Peyer's patch (tissue), 4 donors: Measurements from ENCODE around the gene ZBP1. TPM values are rescaled to one million over a fixed set of nuclear protein-coding genes. Genes with fewer than 3 reads are reported as not detected.
A peak's percentile ranks its signal among the peaks of the same experiment; 100 is the strongest.

Source experiments
- DNase-seq, 3 donors: peaks; one replicate each; pipeline ENCODE4 v3.0.0-alpha.2; 2017 to 2019
- H3K27ac ChIP-seq, 4 donors: fragments of 200-600 bp; sonication (generic); one replicate each; pipeline ENCODE4 v1.5.1; 2016 to 2019
- H3K27me3 ChIP-seq, 2 donors: fragments of 200-600 bp; sonication (generic); one replicate each; pipeline ENCODE4 v1.5.1; 2019
- H3K36me3 ChIP-seq, 3 donors: fragments of 200-600 bp; sonication (generic); one replicate each; pipeline ENCODE4 v1.5.1; 2016 to 2019
- H3K4me1 ChIP-seq, 4 donors: fragments of 200-600 bp; sonication (generic); one replicate each; pipeline ENCODE4 v1.5.1; 2016 to 2019
- H3K4me3 ChIP-seq, 4 donors: fragments of 200-600 bp; sonication (generic); 1 replicate in 3 of 4; 2 replicates in 1 of 4; pipeline ENCODE4 v1.5.1; 2016 to 2019; ENCODE audit warnings: mild to moderate bottlenecking in 1 of 4
- H3K9me3 ChIP-seq, 4 donors: fragments of 200-600 bp; sonication (generic); one replicate each; pipeline ENCODE4 v1.5.1; 2016 to 2019; ENCODE audit warnings: mild to moderate bottlenecking in 1 of 4
- CTCF ChIP-seq, 6 experiments: fragments of 450-650 bp in 4 of 6; fragments of 200-600 bp in 2 of 6; sonication (generic) in 1 of 6; IDR thresholded peaks; one replicate each; pipeline ENCODE4 v1.5.1; 2017 to 2019; ENCODE audit warnings: antibody characterized with exemption in 6 of 6, mild to moderate bottlenecking in 3 of 6, moderate library complexity in 1 of 6
- POLR2A ChIP-seq, 2 donors: fragments of 450-650 bp; IDR thresholded peaks; one replicate each; pipeline ENCODE4 v1.5.1; 2017; ENCODE audit warnings: antibody characterized with exemption in 2 of 2, mild to moderate bottlenecking in 2 of 2, moderate library complexity in 2 of 2
- total RNA-seq, 4 donors: library from RNA; depleted of rRNA; stranded (reverse); fragments of >200 nt; gene quantifications; one replicate each; pipeline ENCODE4 v1.1.0, GENCODE V29; 2016

The ZBP1 gene
- total RNA-seq, 4 donors from 2014 or later, result 2.3 to 14.0 (median 9.8) TPM; not detected in 1

GRCh38 chr20:57625181-57625958 lies 5.1 kb upstream of the ZBP1 start:
- Histone ChIP-seq H3K27ac (no peak overlapping the region), H3K27me3 (no peaks in the 10 kb centered on the region), H3K9me3 (peaks cover 0 to 3% (median 0%) of the 10 kb centered on the region in 4 donors), H3K36me3 (no peaks in the 10 kb centered on the region), H3K4me3 (no peak overlapping the region), H3K4me1 (peaks cover 0 to 12% (median 7%) of the 10 kb centered on the region in 4 donors)
- no peak for DNase-seq
- no peak for TF ChIP-seq POLR2A (IDR thresholded peaks at IDR 0.05)
- TF ChIP-seq CTCF (IDR thresholded peaks at IDR 0.05), result no peak

GRCh38 chr20:57624124-57624523 lies 3.9 kb upstream of the ZBP1 start:
- Histone ChIP-seq H3K36me3 (no peaks in the 10 kb centered on the region), H3K4me3 (no peak overlapping the region), H3K27ac (no peak overlapping the region), H3K27me3 (no peaks in the 10 kb centered on the region), H3K4me1 (peaks cover 0 to 16% (median 13%) of the 10 kb centered on the region in 4 donors), H3K9me3 (peaks cover 0 to 3% (median 0%) of the 10 kb centered on the region in 4 donors)
- TF ChIP-seq CTCF (IDR thresholded peaks at IDR 0.05) (no peak), POLR2A (IDR thresholded peaks at IDR 0.05) (no peak)
- DNase-seq, result no peak

- Histone ChIP-seq H3K9me3 (peaks cover 0 to 3% (median 0%) of the 10 kb centered on the region in 4 donors), H3K36me3 (no peaks in the 10 kb centered on the region), H3K4me1 (peaks cover 8 to 25% (median 22%) of the 10 kb centered on the region in 4 donors), H3K27ac (no peak overlapping the region), H3K4me3 (no peak overlapping the region), H3K27me3 (no peaks in the 10 kb centered on the region)
- peak; percentile 70 to 84 (median 81) for TF ChIP-seq CTCF (IDR thresholded peaks at IDR 0.05)
- TF ChIP-seq POLR2A (IDR thresholded peaks at IDR 0.05), result no peak
- DNase-seq, result peak; percentile 68 to 88 (median 77)
Observed at GRCh38 chr20:57622579-57623381, 2.6 kb upstream of the ZBP1 start.

GRCh38 chr20:57622201-57622570 lies 2.0 kb upstream of the ZBP1 start:
- Histone ChIP-seq H3K9me3 (peaks cover 0 to 3% (median 0%) of the 10 kb centered on the region in 4 donors), H3K4me3 (no peak overlapping the region), H3K36me3 (no peaks in the 10 kb centered on the region), H3K4me1 (peaks cover 10 to 29% (median 21%) of the 10 kb centered on the region in 4 donors), H3K27ac (no peak overlapping the region), H3K27me3 (no peaks in the 10 kb centered on the region)
- no peak for TF ChIP-seq CTCF (IDR thresholded peaks at IDR 0.05)
- no peak for TF ChIP-seq POLR2A (IDR thresholded peaks at IDR 0.05)
- no peak for DNase-seq

- Histone ChIP-seq H3K36me3 (no peaks in the 10 kb centered on the region), H3K4me1 (peaks cover 10 to 29% (median 21%) of the 10 kb centered on the region in 4 donors), H3K27ac (peak overlapping the region; percentile 76 to 90 (median 80)), H3K4me3 (no peak overlapping the region), H3K27me3 (no peaks in the 10 kb centered on the region), H3K9me3 (peaks cover 0 to 3% (median 0%) of the 10 kb centered on the region in 4 donors)
- DNase-seq, result no peak
- TF ChIP-seq POLR2A (IDR thresholded peaks at IDR 0.05), result no peak
- TF ChIP-seq CTCF (IDR thresholded peaks at IDR 0.05), result no peak
Observed at GRCh38 chr20:57621421-57622200, 1.4 kb upstream of the ZBP1 start.
